GM21717 (cell line): ENCODE measurements around the gene HOXB3.
"Not testable (repeated sequence)": the region's sequence is repeated elsewhere in the genome, so short reads cannot be mapped to it uniquely, and the experiment has no call there.

ENCODE experiments used
- ATAC-seq: cut with Tn5 transposase; IDR thresholded peaks from one replicate; pipeline ENCODE4 v1.9.1; 2021; ENCODE audit warnings: mild to moderate bottlenecking, moderate library complexity; ENCODE audit not compliant: unreplicated experiment

The HOXB3 gene

GRCh38 chr17:48530208-48530886, 59.7 kb downstream of the HOXB3 start:
- ATAC-seq, result no peak

GRCh38 chr17:48529683-48530009, 60.4 kb downstream of the HOXB3 start:
- no peak for ATAC-seq

- no peak for ATAC-seq
Observed at GRCh38 chr17:48528936-48529682, 60.9 kb downstream of the HOXB3 start.

GRCh38 chr17:48528153-48528935, 61.7 kb downstream of the HOXB3 start:
- no peak for ATAC-seq

DNA sequence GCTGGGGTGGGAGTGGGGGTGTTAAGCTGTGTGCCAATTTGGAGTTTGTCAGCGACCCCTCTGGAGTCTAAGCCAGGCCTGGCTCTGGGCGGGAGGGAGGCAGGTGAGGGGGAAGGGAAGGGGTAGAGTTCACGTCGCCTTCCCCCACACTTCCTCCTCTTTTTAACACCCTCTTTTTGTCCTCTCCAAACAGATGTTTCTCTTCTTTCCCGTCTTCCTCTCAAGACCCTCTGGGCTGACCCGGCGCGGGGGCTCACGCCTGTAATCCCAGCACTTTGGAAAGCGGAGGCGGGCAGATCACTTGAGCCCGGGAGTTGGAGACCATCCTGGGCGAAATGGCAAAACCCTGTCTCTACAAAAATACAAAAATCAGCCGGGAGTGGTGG, 62.5 kb downstream of the HOXB3 start:
- ATAC-seq, result no peak

GRCh38 chr17:48526608-48527546, 63.2 kb downstream of the HOXB3 start:
- ATAC-seq, result no peak

DNA sequence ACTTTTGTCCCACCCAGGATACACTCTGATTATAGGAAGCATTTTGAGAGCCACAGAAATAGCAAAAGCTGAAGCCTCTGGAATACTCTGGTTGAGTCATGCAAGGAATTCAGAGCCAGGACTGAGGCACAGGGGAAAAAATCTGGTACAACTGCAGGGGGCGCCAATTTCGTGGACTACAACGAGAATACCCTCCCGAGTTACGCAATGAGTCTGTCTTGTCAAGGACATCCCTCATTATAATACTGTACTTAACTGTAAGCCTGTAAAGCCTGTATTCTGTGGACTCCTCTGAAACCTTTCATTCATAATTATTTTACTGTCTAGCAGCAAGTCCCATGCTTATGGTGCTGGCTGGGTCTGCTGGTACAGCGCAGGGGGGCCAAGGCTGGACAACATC, 67.0 kb downstream of the HOXB3 start:
- ATAC-seq, result no peak

DNA sequence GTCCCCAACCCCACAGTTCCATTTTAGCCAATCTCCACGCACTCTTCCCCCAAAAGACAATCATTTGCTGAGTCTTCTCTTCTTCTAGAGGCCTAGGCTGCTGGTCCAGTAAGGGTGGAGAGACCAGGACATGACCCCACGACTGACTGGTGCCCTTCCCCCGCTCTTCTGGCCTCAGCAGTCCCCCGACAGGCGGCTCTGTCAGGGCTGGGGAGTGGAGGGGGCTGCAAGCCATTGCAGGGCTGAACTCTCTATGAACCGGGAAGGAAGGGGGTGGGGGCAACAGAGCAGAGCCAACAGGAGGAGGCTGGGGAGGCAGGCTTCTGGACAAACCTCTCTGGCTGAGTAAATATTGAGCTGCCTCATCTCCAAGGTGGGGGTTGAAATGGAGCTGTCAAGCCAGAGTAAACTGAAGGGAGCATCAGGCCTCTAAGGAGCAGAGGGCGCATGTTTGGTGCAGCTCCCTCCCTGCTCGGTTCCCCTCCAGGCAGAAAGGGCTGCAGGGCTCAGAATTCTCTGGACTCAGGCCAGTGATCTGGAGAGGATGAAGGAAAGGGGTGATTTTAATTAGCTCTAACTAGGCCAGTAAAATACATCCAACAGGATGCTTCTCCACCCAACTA, 67.9 kb downstream of the HOXB3 start:
- no peak for ATAC-seq

DNA sequence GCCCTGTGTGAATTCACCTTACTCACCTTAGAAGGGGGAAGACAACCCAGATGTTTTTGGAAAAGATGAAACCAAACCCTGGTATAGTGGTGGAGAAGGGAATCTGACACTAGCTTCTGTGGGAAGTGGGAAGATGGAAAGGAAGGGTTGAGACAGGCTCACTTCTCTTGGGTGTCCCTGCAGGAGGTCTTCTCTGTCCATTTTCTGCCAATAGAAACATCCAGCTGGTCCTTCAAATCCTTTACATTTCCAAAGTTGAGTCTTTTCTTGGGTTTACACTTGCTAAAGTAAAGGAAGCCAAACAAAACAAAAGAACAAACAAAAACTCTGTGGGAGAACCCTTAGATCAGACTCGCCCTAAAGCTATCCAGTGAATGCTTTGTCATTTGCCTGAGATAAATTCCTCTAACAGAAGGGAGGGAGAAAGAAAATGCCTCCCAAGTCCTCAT, 69.4 kb downstream of the HOXB3 start:
- ATAC-seq, result no peak

- no peak for ATAC-seq
Observed at GRCh38 chr17:48519427-48519826, 70.6 kb downstream of the HOXB3 start.

GRCh38 chr17:48517478-48517877, 72.6 kb downstream of the HOXB3 start:
- ATAC-seq, result no peak

DNA sequence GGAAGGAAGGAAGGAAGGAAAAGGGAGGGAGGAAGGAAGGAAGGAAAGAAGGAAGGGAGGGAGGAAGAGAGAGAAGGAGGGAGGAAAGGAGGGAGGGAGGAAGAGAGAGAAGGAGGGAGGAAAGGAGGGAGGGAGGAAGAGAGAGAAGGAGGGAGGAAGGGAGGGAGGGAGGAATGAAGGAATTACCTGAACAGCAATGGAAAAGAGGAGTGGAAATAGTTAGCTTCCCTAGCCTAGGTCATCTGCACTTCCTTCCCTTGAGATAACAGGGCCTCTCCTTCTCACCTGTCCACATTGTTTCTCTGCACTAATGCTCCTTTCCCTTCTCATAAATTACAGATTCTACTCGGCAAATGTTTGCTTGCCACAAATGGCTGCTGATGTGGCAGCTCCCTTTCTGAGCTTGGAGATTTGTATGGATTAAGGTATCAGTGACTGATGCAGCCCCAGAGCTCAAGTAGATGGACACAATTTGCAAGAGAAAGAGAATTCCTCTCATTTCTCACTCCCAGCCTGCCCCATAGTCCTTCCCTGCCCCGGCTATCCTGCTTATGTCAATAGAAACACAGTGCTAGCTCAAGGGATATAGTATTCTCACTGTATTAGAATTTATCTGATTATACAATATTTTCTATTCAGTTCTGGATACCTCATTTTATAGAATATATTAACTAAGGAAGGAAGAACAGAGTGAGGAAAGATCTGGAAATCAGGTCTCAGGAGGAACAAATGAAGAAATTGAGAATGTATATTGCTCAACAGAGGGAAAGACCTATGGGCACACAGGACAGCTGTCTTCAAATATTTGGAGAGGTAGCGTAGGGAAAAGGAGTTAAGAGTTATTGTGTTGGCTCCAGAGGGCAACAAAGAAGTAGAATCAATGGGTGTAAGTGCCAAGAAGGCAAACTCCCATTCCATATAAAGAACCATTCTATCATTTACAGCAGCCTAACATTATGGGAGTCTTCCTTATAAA, 73.8 kb downstream of the HOXB3 start:
- no peak for ATAC-seq

- ATAC-seq, result no peak
Observed at GRCh38 chr17:48514477-48514876, 75.6 kb downstream of the HOXB3 start.

DNA sequence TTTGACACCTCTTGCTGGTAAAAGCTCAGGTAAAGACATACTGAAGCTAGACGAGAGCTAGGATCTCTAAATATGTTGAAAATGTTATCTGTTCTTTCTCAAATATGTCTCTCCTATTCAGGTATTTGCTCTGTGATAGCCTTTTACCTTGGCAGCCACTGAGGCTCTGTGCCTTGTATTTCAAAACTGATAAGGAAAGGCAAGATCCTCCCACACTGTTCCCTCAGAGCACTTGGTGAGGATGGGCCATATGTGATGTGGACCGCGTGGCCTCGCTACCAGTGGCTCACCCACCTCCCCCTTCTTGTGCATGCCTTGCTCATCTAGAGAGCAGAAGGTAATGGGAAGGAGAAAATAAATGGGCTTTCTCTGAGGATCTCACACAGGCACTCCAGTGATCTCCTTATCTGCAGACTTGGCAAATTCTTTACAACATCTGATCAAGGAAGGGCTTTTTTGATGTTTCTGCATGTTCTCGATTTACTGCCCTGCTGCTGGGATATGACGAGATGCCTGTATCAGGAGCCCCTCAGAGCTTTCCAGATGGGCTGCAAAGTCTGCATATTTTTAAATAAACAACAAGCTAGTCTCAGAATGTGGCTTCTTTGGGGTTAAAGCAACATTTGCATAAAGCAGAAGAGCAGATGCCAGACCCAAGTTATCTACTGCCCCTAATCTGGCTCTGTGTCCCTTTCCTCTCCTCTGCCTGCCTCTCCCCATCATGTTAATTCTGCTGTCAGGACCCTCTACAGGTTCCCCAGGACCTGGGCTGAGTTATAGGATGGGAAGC, 76.2 kb downstream of the HOXB3 start:
- no peak for ATAC-seq

GRCh38 chr17:48513097-48513496, 76.9 kb downstream of the HOXB3 start:
- ATAC-seq, result no peak

DNA sequence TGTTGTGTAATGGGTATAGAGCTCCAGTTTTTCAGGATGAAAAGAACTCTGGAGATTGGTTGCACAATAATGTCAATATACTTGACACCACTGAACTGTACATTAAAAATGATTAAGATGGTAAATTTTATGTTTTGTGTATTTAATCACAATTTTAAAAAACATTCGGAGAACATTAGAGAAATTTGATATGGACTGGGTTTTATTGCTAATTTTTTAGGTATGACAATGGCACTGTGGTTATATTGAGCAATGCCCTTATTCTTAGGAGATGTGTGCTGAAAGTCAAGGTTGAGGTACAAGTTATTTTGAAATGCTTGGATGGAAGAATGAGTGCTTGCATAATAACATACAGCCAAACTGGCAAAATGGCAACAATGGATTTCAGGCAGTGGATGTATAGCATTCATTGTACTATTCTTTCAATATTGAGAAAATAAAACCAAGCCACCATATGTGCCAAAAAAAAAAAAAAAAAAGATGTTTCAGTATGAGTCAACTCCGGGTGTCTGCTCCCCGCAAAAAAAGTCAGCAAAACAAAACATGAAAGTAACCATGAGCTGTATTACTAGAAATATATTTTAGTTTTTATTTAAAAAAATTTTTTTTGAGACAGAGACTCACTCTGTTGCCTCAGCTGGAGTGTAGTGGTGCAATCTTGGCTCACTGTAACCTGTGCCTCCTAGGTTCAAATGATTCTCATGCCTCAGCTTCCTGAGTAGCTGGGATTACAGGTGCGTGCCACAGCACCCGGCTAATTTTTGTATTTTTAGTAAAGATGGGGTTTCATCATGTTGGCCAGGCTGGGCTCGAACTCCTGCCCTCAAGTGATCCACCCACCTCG, 79.1 kb downstream of the HOXB3 start:
- no peak for ATAC-seq

DNA sequence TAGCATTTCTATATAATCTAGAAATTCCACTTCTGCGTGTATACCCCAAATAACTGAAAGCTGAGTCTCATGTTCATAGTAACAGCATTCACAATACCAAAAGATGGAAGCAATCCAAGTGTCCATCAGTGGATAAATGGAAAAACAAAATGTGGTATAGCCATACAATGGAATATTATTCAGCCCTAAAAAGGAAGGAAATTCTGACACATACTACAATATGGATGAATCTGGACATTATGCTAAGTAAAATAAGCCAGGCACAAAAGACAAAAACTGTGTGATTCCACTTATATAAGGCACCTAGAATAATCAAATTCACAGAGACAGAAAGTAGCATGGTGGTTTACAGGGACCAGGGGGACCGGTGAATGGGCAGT, 79.7 kb downstream of the HOXB3 start:
- ATAC-seq, result no peak

- ATAC-seq, result not testable (repeated sequence)
Observed at GRCh38 chr17:48509708-48510107, 80.3 kb downstream of the HOXB3 start.
